GM10847 (cell line): Measurements from ENCODE around the gene GRAMD1B.

ENCODE experiments used
- POLR2A ChIP-seq: IDR thresholded peaks from 2 replicates; pipeline ENCODE4 v1.6.1; 2011; ENCODE audit not compliant: insufficient read length; ENCODE audit errors: extremely low read depth

GRAMD1B gene

DNA sequence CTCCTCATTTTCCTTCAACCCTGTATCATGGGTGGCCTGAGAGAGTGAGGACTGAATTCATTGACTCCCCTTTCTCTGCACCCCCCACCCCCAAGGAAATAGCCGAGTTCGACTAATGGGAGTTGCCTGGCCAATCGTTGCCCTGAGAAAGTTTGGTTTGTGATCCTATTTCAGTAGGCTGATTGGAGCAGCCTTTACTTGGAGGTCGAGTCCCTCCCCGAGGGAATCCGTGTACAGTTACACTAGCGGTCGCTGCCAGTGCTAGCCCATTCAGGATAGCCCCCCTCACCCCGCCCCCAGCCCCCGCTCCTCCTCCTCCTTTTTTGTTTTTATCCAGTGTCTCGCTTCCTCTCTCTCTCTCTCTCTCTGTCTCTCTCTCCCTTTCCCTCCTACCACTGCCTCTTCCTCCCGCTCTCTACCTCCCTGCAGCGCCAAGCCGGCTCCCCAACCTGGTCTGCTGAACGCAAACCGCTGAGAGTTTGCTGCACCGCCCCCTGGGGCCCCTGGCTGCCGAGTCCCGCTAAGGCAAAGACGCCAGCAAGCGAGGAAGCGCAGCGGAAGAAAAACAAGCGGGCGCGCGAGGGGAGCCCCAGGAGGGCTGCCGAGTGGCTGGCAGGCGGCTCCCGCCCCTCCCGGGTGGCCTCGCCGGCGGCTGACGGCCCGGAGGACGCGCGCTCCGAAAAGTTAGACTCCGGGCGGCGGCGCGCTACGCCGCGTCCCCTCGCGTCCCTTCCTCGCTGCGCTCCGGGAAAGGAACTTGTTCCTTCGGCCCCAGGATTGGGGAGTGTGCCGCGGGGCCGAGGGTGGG is at the start of gene GRAMD1B:
TSS of gene GRAMD1B (plus strand) at position 357 of the 808 bp plus-strand sequence. CDS start 524 bp downstream, outside the sequence.
- TF ChIP-seq POLR2A, result no peak

DNA sequence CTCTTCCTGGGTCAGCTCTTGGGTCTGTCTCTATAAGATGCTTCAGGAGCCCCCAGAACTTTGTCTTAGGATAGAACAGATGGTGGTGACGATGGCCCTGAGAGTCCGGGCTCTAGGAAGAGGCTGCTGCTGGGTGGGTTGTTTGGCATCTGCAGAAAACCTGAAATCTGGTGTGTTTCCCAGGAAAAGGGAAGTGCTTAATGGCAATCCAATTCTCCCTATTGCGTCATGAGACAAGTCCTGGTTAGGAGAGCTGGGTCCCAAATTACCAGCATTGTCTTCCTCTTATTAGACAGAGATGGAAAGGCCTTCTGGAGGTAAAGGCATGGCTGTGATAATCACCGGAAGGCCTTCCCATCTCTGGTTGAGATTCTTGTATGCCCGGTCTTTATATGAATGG is 48.9 kb upstream of the GRAMD1B start:
- no peak for TF ChIP-seq POLR2A

DNA sequence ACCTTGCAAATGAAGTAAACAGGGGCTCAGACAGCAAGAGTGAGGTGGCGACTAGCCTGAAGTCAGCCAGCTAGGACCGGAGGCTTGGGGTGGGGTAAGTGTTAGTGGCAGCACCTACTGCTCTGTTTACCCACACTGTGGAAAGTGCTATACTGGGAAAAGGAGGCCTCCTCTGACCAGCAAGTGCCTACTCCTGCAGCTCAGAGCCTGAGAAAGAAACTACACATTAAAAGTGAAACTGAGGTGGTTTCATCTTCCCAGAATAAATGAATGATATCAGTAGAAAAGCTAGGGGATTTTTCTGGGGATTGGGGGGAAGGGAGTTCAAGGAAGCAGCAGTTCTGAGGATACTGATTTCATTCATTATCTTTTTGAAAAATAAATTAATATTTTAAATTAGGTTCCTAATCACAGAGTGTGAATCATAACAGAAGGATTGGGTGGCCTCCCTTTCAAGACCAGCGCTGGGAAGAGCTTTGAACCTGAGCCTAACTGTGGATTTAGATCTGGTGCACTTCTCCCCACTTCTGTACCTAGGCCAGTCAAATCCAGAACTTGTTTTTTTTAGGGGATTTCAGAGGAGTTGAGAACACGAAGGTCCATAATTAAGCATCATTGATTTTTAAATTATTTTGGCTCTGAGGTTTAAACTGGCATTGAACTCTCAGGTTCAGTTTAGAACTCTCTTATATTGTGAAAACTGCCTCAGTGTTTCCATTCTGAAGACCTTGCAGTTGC is 48.1 kb upstream of the GRAMD1B start:
- no peak for TF ChIP-seq POLR2A

DNA sequence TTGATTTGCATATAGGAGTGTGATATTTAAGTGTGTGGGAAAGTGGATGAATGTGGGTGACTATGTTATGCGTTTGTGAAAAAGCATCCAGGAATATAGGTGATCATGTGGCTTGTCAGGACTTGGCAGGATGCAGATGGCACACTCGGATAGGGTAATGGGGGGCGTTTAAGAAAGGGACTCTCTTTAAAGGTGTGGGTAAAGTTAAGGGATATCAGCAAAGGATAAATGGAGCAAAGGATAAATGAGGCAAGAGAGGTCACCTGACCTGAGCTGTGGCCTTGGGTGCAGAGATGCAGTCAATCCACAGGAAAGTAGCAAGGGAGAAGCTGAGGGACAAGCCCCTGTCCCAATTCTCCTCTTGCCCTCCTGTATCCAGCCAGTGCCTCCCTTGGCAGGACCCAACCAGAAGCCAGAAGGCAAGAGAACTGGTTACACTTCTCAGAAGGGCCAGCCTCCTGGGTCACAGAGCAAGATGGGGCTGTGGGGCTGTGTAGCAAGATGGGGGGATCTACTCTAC is 47.5 kb upstream of the GRAMD1B start:
- no peak for TF ChIP-seq POLR2A

DNA sequence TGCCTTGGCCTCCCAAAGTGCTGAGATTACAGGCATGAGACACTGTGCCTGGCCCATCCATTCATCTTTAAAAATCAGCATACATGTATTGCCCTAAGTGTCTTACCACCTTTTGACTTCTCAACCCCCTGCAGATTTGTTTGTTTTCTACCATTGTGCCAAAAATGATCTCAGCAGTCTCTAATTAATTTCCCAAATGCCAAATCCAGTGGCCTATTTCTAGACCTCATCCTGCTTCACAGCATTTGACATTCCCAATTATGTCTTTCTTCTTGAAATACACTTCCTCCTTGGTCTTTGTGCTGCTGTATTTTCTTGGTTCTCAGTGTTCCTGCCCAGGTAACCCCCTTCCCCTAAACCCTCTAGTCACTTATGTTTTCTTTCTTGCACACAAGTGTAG is 46.0 kb upstream of the GRAMD1B start:
- TF ChIP-seq POLR2A, result no peak

DNA sequence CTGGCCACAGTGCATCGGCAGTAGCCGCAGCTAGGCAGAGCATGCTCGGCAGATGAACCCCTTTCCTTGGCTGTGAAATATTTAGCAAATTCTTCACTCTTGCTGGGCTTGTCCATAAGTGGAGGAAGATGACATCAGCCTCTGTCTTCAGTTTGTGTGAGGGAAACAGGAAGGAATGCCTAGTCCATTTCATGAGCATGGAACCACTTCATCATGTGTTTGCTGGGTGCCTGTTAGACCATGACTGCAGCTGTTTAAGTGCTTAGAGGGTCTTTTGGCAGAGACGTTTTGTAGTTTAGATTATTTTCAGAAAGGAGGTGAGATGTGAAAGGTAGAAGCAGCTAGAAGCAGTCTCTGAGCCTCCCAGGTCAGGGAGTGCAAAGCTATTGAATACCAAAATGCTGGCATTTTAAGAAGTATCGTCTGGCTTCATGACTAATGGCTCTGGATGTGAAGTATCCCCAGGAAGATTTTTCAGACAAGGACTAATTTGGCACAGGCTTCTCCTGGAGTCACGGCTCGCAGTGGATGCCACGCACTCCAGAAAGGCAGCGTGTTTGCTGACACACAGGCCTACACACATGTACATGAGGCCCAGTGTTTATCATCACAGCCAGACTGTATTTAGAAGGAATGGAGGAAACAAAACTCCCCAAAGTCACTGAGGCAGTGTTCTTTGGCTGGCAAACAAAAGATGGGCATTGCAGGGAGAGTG is 43.1 kb upstream of the GRAMD1B start:
- TF ChIP-seq POLR2A, result no peak

DNA sequence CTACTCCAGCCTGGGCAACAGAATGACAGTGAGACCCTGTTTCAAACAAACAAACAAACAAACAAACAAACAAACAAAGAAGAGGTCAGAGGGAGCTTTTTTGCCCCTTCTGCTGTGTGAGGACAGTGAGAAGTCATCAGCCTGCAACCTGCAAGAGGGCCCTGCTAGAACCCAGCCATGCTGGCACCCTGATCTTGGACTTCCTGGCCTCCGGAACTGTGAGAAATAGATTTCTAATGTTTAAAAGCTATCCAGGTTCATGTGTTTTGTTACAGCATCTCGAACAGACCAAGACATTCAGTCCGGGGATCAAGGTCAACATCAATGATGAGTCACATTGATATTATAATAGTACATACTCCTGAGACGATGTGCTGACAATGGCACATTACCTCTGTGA is 41.4 kb upstream of the GRAMD1B start:
- no peak for TF ChIP-seq POLR2A

DNA sequence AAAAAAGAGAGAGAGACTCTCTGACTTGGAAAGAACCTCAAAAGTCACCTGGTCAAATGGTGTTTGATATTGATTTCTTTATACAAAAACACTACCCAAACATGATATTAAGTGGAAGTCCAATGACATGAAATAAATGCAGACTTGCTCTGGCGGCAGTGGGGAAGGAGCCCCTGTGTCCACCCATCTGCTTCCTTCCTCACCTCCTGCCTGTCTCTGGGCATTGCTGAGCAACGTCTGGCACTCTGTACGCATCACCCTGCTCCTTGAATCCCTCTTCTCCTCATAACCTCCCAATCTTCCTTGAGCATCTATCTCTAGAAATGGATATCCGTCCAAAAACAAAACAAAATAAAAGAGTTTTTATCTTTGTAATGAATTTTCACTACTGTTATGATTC is 39.9 kb upstream of the GRAMD1B start:
- no peak for TF ChIP-seq POLR2A

DNA sequence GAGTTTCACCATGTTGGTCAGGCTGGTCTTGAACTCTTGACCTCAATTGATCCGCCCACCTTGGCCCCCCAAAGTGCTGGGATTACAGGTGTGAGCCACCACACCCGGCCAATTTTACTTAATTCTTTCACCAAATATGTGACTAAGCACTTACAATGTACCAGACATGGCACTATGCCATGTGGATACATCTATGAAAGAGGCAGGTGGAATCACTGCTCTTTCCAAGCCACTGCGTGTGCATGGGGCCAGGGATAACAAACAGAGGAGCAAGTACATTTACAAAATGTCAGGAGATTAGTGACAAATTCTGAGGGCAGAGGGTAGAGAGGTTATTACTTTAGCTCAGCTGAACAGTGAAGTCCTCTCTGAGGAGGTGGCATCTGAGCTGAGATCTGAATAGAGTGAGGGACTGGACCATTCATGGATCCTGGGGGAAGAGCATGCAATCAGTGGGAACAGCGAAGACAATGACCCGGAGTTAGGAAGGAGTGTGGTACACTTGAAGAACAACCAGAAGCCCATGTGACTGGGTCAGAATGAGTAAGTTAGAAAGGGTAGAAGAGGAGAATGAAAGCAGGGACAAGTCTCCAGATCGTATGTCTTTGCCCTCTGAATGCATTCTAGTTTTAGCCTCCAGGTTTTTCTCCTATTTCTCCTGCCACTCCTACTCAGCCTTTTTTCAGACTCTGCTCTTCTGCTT is 38.3 kb upstream of the GRAMD1B start:
- TF ChIP-seq POLR2A, result no peak

DNA sequence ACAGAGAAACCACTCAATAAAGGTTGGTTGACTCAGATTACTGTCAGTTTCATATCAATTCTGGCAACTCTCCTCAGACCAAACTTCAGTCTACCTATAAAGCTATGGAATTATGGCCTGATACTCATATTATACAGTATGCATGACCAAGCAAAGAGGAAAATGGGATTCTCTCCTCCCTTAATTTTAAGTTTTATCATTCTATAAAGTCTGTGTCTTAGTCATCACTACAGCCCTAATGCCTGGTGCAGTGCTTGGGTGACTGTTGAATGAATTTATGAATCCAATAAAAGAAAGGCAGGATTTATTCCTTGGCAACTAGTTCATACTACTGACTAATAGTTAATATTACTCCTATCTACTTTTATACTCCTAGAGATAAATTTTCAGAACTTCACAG is 37.6 kb upstream of the GRAMD1B start:
- no peak for TF ChIP-seq POLR2A

DNA sequence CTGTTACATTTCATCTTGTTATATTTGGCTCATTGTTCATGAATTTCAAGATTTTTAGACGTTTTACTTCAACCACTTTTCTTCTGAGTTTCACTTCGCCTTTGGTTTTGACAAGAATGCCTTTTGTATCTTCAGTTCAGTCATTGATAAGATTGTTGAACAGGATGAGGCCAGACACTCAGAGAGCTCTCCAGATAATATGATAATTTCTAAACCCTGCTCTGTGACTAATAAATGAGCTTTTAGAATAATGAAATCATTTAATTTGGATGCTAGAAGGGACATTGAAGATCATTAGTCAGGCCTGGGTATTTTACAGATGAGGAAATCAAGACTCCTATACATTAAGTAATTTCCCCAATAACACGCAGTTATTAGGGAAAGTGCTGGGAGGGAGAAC is 37.2 kb upstream of the GRAMD1B start:
- no peak for TF ChIP-seq POLR2A

DNA sequence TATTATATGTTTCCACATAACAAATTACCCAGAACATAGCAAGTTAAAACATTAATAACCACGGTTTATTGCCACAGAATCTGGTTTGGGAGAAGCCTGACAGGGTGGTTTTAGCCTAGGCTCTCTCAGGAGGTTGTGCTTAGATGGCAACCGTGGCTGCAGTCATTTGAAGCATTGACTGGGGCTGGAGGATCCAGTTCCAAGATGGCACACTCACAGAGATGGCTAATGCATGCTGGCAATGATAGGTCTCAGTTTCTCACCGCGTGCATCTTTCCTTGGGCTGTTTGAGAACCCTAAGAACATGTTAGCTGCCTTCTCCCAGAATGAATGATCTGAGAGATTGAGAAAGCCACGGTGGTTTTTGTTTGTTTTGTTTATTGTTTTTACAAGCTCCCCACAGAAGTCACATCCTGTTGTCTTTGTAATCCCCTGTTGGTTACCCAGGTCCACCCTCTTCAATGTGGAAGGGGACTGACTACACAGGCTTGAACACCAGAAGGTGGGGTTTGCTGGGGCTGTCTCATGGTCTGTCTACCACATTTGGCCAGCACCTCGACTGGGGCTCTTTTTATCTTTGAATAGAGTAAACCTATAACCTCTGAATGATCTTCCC is 36.6 kb upstream of the GRAMD1B start:
- TF ChIP-seq POLR2A, result no peak

DNA sequence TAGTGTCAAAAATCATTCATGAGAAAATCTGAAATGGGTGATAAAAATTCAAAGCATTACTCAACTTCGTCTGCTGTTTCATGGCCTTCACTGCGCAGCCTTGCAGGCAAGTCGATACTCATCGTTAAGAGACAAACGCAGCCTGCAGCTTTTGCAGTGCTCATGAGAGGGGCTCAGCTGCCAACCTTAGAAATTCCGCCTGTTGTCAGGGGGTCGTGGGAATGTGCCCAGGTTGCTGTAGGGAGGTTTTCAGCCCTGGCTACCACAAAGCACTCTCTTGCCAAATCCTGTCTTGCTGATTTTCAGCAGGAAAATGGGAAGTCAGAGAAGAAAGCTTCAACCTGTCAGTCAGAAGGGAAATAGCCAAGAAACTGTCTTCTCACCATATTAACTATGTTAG is 25.4 kb upstream of the GRAMD1B start:
- no peak for TF ChIP-seq POLR2A

DNA sequence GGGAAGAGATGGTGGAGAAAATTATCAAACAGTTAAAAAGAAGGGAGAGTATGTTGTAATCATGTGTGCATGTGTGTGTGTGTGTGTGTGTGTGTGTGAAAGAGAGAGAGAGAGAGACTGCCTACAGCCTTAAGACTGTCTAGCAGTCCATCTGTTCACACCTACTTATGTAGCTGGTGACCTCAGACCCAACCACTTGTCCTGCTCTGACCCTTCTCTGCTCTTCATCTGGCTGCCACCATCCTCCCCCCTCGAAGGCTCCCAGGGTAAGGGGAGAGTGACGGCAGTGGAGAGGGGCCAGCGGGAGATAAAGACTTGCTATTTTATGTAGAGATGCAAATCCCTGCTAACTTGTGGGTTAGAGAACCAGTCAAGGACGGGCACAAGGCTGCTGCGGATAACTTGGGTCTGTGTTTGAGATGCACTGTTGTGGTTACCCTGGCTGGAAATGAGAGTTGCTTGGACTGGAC is 24.9 kb upstream of the GRAMD1B start:
- TF ChIP-seq POLR2A, result no peak
